HG03520 (cell line): ENCODE data around the gene SH3RF3.

Experiments used
- ATAC-seq: cut with Tn5 transposase; IDR thresholded peaks from one replicate; pipeline ENCODE4 v1.9.1; 2021; ENCODE audit warnings: mild to moderate bottlenecking, moderate library complexity; ENCODE audit not compliant: unreplicated experiment

SH3RF3 gene

DNA sequence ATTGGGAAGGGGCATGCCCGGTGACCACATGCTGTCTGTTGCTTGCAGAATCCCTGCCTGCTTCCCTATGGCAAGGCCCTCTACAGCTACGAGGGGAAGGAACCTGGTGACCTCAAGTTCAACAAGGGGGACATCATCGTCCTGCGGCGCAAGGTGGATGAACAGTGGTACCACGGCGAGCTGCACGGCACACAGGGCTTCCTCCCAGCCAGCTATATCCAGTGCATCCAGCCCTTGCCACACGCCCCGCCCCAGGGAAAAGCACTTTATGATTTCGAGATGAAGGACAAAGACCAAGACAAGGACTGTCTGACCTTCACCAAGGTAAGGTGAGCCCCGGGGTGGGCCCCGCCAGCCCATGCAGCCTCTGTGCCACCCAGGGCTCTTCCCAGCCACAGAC lies 218.6 kb downstream of the SH3RF3 start:
- no peak for ATAC-seq

- ATAC-seq = no peak
Measured at GRCh38 chr2:109348190-109348589, 219.2 kb downstream of the SH3RF3 start.

DNA sequence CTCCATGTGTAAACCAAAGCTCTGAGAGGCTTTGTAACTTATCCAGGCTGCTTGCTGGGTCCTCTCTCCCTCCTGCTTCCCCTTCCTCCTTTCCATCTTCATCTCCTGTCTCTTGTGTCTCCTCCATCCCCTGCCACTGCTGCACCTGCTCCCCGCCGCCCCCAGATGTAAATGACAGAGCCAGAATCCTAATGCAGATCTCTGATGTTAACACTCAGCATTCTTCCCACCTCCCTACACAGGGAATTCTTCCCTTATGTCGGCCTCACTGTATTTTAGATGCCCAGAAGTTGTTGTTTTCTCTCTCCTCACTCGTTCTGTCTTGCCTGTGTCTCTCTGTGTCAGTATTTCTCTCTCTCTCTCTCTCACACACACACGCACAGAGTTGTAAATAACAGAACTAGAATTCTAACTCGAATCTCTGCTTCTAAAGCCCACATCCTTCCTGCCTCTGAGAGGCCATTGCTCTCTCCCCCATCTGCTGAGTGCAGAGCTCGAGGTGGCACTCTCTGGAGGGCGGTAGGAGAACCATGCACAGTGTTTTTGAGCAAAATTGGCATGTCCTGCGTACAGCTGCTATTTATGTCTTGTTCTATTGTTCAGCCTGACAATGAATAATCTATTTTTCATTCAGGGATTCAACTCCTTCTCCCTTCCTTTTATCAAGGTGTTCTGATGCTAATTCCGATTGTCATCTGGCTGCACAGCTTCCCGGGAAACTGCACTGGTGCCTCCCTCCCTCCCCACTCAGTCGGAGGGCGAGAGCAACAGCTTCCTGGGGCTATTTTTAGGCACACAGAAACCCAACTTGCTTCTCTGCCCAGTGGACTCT lies 219.9 kb downstream of the SH3RF3 start:
- peak; percentile 46 for ATAC-seq

DNA sequence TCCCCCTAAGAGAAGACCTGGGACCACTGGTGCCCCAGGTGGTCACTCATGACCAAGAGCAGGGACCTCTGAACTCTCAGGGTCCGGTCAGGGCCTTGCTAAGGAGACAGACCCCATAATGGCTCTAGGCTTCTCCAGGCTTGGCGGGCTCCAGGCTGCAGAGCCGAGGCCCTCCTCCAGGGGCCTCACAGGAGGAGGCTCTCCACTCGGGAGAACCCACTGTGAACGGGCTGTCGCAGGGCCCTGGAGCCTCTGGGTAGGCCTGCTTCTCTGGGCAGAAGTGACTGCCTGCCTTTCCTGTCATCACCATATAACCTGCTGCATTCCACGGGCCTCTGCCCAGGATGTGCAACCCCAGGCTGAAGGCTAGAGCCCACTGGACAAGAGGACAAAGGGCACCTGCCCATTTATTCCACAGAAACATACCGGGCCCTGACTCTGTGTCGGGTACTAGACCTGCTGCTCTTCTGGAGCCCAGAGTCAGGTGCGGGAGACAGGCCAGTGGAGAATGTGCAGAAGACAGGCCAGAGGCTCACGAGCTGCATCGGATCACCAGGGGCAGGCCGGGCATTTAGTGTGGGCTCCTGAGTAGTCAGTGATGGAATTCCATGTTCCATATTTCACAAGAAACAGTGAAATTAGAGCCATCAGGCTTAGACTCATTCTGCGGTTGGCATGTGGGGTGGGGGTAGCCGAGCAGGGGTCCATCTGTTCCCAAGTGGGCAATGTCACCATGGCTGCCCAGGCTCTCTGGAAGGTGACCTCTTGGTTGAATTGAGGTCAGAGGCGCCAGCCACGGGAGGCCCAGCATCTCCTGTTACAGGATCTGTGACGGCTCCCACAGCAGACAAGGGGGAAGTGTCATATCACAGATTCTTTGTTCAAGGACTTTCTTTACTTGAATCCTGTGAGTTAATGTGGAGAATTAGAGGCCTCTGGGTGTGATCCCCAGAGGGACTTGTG lies 220.8 kb downstream of the SH3RF3 start:
- ATAC-seq = no peak

DNA sequence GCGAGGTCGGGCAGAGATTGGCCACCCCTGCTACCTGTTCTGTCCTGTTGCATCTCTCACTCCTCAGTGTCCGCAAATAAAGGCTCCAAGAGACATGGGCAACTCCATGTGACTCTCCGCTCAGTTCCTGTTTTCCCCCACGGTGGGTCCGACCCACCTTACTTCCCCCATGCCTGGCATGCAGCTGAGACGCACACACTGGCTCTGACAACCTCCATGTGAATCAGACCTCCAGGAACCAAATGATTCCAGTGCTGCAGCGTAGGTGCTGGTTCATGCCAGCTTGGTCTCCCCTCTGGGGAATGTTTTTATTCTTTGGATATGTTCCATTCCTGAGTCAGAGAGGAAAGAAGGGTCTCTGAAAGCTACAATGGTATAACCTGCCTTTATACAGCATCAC lies 221.5 kb downstream of the SH3RF3 start:
- no peak for ATAC-seq

GRCh38 chr2:109351164-109351756 lies 222.3 kb downstream of the SH3RF3 start:
- no peak for ATAC-seq

GRCh38 chr2:109352056-109352897 lies 223.3 kb downstream of the SH3RF3 start:
- no peak for ATAC-seq

- no peak for ATAC-seq
Measured at GRCh38 chr2:109352898-109353689, 224.1 kb downstream of the SH3RF3 start.

GRCh38 chr2:109353806-109354745 lies 225.1 kb downstream of the SH3RF3 start:
- no peak for ATAC-seq

DNA sequence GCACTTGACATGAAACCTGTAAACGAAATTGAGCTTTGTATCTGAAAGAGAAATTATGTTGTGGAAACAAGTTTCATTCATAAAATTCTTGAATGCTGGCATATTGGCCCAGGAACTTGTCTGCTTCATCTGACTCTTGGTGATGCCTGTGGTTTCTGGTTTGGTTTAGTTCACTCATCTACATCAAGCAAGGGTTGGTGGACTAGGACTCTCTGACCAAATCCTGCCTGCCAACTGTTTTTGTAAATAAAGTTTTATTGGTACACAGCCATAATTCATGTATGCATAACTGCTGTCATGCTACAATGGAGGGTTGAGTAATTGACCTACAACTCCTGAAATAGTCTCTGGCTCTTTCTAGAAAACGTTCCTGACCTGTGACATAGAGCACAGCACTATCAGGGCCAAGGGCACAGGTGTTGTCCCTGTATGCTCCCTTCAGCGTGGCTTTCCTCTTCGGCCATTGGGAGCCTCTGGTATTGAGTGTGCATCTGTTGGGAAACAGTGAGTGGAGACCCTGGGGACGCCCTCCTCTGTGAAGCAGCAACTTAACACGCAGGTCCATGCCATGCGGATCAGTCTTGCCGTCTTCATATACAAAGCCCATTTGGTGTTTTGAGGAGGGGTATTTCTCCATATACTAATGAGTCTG lies 226.3 kb downstream of the SH3RF3 start:
- no peak for ATAC-seq

DNA sequence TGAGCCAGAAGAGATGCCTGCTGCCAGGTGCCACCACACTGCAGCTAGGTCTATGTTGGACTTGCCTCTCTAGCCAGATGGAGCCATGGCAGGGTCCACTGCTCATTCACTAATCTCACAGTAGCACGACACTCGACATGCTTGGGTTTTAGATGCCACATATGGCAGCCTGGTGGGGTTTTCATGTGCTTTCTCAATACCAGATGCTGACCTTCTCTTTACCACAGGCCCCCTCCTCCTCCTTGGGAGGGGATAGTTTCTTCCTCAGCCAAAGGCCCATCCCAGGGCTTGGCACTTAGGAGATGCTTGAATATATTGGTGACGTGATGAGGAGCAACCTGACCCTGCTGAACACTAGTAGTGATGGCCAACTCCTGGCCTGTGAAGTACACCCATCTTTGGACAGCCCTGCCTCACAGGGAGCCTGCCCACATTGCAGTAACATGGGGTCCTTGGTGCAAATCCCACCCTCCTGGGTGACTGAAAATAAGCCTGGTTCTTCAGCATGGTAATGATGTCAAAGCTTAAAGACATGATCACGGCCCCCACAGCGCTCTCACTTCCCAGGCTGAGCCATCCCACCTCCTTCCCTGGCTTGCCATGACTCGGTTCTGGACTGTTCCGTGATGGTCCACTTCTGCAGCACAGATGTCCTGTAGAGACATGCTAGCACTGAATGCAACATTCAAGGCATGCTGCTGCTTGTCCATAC lies 227.5 kb downstream of the SH3RF3 start:
- ATAC-seq = no peak

- no peak for ATAC-seq
Measured at GRCh38 chr2:109364217-109364616, 235.2 kb downstream of the SH3RF3 start.

- no peak for ATAC-seq
Measured at GRCh38 chr2:109365131-109365530, 236.1 kb downstream of the SH3RF3 start.

- ATAC-seq = no peak
Measured at GRCh38 chr2:109367683-109368082, 238.7 kb downstream of the SH3RF3 start.

GRCh38 chr2:109368798-109369197 lies 239.8 kb downstream of the SH3RF3 start:
- no peak for ATAC-seq

DNA sequence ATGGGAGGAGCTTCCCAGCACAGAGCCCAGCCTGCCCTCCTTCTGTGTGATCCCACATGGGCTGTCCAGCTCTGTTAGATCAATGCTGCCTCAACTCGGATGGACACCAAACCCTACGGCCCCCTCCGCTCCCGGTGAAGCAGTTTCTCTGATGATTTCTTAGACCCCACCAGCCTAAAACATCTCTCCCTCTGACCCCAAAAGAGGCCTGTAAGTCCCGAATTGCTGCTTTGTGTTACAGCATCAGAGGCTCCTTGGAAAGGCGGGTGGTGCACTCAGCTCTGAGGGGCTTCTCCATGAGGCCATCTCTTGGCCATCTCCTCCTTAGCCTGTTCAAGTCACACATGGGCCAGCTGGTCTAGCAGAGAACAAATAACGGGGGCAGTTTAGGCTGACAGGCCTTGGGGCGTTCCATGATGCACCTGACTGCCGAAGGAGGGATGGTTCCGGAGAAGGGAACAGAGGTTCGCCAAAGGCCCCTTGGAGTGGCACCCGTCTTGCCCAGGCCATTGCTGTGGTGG lies 240.7 kb downstream of the SH3RF3 start:
- no peak for ATAC-seq

DNA sequence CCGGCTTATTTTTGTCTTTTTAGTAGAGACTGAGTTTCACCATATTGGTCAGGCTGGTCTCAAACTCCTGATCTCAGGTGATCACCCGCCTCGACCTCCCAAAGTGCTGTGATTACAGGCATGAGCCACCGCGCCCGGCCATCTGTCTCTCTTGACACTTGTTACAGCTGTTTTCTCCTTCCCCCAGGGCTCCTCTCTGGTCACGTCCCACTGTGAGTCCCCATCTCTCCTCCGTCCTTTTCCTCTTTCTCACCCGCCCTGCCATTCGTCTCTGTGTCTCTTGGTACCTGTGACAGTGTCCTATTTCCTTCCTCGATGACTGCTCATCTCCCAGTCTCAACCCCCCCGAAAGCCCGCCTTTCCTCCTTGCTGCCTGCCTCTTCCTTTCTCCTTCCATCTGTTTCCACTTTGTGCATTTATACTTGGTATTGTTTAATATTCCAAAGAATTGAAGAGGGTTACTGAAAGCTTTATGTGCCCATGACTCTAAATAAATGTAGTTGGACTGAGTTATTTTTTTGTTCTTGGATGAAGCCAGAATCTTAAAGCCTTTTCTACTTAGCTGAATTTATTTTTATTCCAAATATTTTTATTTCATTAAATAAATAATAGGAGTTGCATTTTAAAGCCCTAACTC lies 241.5 kb downstream of the SH3RF3 start:
- no peak for ATAC-seq
